Large intestine (tissue), 3 donors: ENCODE measurements around the gene RNF123. TPM values are rescaled to one million over a fixed set of nuclear protein-coding genes. Genes with fewer than 3 reads are reported as not detected.

Experiments used
- DNase-seq, 2 donors: peaks; one replicate each; pipeline versions ENCODE4 v3.0.0 to v3.0.0-alpha.2; 2013
- H3K27ac ChIP-seq: one replicate; pipeline ENCODE4 v1.5.1; 2013; ENCODE audit warnings: low read length
- H3K27me3 ChIP-seq: 2 replicates; pipeline ENCODE4 v1.6.1; 2013; ENCODE audit warnings: low read length; ENCODE audit not compliant: control insufficient read depth, insufficient read depth
- H3K36me3 ChIP-seq: 2 replicates; pipeline ENCODE4 v1.6.1; 2013; ENCODE audit warnings: low read length; ENCODE audit not compliant: control insufficient read depth, insufficient read depth
- H3K4me1 ChIP-seq: one replicate; pipeline ENCODE4 v1.6.1; 2013; ENCODE audit warnings: low read length; ENCODE audit not compliant: control insufficient read depth, insufficient read depth
- H3K4me3 ChIP-seq: one replicate; pipeline ENCODE4 v1.5.1; 2013; ENCODE audit warnings: low read length
- H3K9me3 ChIP-seq: one replicate; pipeline ENCODE4 v1.6.1; 2013; ENCODE audit warnings: mild to moderate bottlenecking, low read depth, low read length, moderate library complexity; ENCODE audit not compliant: control insufficient read depth
- polyA plus RNA-seq: library from polyadenylated mRNA; unstranded; fragments of 120-200 nt; gene quantifications from one replicate; pipeline ENCODE4 v1.2.1, GENCODE V29; 2013

Gene RNF123
- polyA plus RNA-seq, 1 donor = 35.6 TPM

GRCh38 chr3:49769926-49770325 lies 80.6 kb downstream of the RNF123 start:
- Histone ChIP-seq H3K27me3 (no peaks in the 10 kb centered on the region), H3K9me3 (no peaks in the 10 kb centered on the region), H3K4me1 (no peaks in the 10 kb centered on the region), H3K27ac (no peak overlapping the region), H3K4me3 (no peak overlapping the region), H3K36me3 (peaks cover 10% of the 10 kb centered on the region)
- no peak for DNase-seq

Other genes with a start within 250 kb of the RNF123 start
- gene DAG1, start 219.3 kb upstream of the RNF123 start, polyA plus RNA-seq = 41.7 TPM
- 1.3 TPM for gene BSN, start 135.1 kb upstream of the RNF123 start, polyA plus RNA-seq
- gene APEH, start 15.2 kb upstream of the RNF123 start, polyA plus RNA-seq = 84.3 TPM
- 464 TPM for gene MST1, start 83 bp upstream of the RNF123 start, polyA plus RNA-seq
- 1.3 TPM for gene AMIGO3, start 30.1 kb downstream of the RNF123 start, polyA plus RNA-seq
- gene GMPPB, start 34.4 kb downstream of the RNF123 start, polyA plus RNA-seq = 17.8 TPM
- 27.1 TPM for gene IP6K1, start 97.0 kb downstream of the RNF123 start, polyA plus RNA-seq
- gene CDHR4, start 110.3 kb downstream of the RNF123 start, polyA plus RNA-seq = 0.10 TPM
- 4.6 TPM for gene INKA1, start 113.7 kb downstream of the RNF123 start, polyA plus RNA-seq
- gene UBA7, start 124.4 kb downstream of the RNF123 start, polyA plus RNA-seq = 60.4 TPM
- 7.4 TPM for gene TRAIP, start 167.0 kb downstream of the RNF123 start, polyA plus RNA-seq
- gene CAMKV, start 180.3 kb downstream of the RNF123 start, polyA plus RNA-seq = 21.2 TPM
- 49.8 TPM for gene MST1R, start 214.3 kb downstream of the RNF123 start, polyA plus RNA-seq
- 19.5 TPM for gene MON1A, start 240.3 kb downstream of the RNF123 start, polyA plus RNA-seq